ENCODE measurements around the gene CLDN20. TPM values are rescaled to one million over a fixed set of nuclear protein-coding genes. Genes with fewer than 3 reads are reported as not detected.

The CLDN20 gene
- total and polyA plus RNA-seq, 2 of the 8 experiments (the other 6 are each of a cell fraction or from before 2014, with no cell fraction given), result not detected

- Histone ChIP-seq H2BK15ac (ENCODE audit: low read length) (no peak overlapping the region), H3K18ac (ENCODE audit: extremely low read depth, low read length) (no peak overlapping the region), H4K91ac (replicated peaks; ENCODE audit: insufficient read length, low read length) (no peak overlapping the region), H3K56ac (replicated peaks; ENCODE audit: insufficient read length, low read depth, low read length) (no peak overlapping the region), H2AFZ (ENCODE audit: low read length) (no peak overlapping the region), H4K20me1 (replicated peaks in 1 of 2; ENCODE audit: control insufficient read depth in 1 of 2, insufficient read depth in 2 of 2, low read length in 2 of 2) (peaks cover 0 to 2% of the 10 kb centered on the region in 2 experiments), H4K8ac (ENCODE audit: extremely low read depth, insufficient read depth, low read length) (no peak overlapping the region), H3K14ac (ENCODE audit: insufficient read length) (no peak overlapping the region), H3K79me2 (ENCODE audit: control insufficient read depth in 1 of 2, insufficient read depth in 2 of 2, low read length in 2 of 2) (no peaks in the 10 kb centered on the region; a peak in 1 of 4 replicates), H3K9ac (replicated peaks in 1 of 4; ENCODE audit: extremely low read depth in 1 of 4, low read depth in 3 of 4, low read length in 3 of 4) (no peak overlapping the region), H3K79me1 (ENCODE audit: low read depth, low read length) (peaks cover 3% of the 10 kb centered on the region; the same call in 1 of the 2 replicates), H3K36me3 (ENCODE audit: control insufficient read depth in 2 of 4, insufficient read depth in 4 of 4, low read length in 3 of 4) (peaks cover 0 to 24% (median 3%) of the 10 kb centered on the region in 4 experiments; a peak in 5 of 8 replicates), H3K9me3 (ENCODE audit: insufficient read depth in 2 of 2, low read depth in 1 of 2, low read length in 1 of 2) (no peaks in the 10 kb centered on the region; a peak in 1 of 4 replicates), H3K23me2 (ENCODE audit: low read depth, low read length) (no peaks in the 10 kb centered on the region), H4K5ac (ENCODE audit: insufficient read length, low read depth, low read length) (no peak overlapping the region), H2BK12ac (ENCODE audit: low read depth, low read length) (no peak overlapping the region), H3K4me1 (replicated peaks in 1 of 4; ENCODE audit: control insufficient read depth in 3 of 4, insufficient read depth in 4 of 4, low read length in 3 of 4) (peaks cover 0 to 4% (median 3%) of the 10 kb centered on the region in 4 experiments; a peak in 3 of 7 replicates), H3K27me3 (replicated peaks in 1 of 4; ENCODE audit: control insufficient read depth in 3 of 4, extremely low read depth in 1 of 4, insufficient read depth in 3 of 4, low read length in 3 of 4) (no peaks in the 10 kb centered on the region), H2BK20ac (ENCODE audit: low read length) (no peak overlapping the region), H3K4me2 (ENCODE audit: insufficient read depth in 1 of 2, low read depth in 2 of 2, low read length in 2 of 2) (no peak overlapping the region), H3K23ac (ENCODE audit: insufficient read length) (no peak overlapping the region), H2BK120ac (replicated peaks; ENCODE audit: low read depth, low read length) (no peak overlapping the region), H3K27ac (ENCODE audit: low read depth, low read length) (no peak overlapping the region), H2BK5ac (ENCODE audit: low read depth, low read length) (no peak overlapping the region), H3K4me3 (ENCODE audit: extremely low read depth in 1 of 4, insufficient read depth in 2 of 4, low read depth in 3 of 4, low read length in 4 of 4) (no peak overlapping the region), H2AK5ac (ENCODE audit: low read depth, low read length) (no peak overlapping the region), H3K4ac (replicated peaks; ENCODE audit: insufficient read length, low read depth, low read length) (no peak overlapping the region)
- POLR2A ChIA-PET (ENCODE audit: partially characterized antibody), result no interaction called here
- TF ChIP-seq CBX8 (IDR thresholded peaks at IDR 0.05; ENCODE audit: borderline replicate concordance, low read depth, low read length) (no peak), RFX5 (IDR thresholded peaks at IDR 0.05; ENCODE audit: borderline replicate concordance, low read depth, low read length) (no peak), TBP (IDR thresholded peaks at IDR 0.05; ENCODE audit: low read depth, low read length) (no peak), CEBPB (IDR thresholded peaks at IDR 0.05; ENCODE audit: low read depth, low read length) (no peak), TAF1 (IDR thresholded peaks at IDR 0.05; ENCODE audit: low read depth, low read length) (no peak), TCF12 (IDR thresholded peaks at IDR 0.05; ENCODE audit: low read depth, low read length) (no peak), CTBP2 (IDR thresholded peaks at IDR 0.05; ENCODE audit: borderline replicate concordance, insufficient read depth, insufficient read length, low read length) (no peak), GABPA (IDR thresholded peaks at IDR 0.05; ENCODE audit: borderline replicate concordance, insufficient read depth, low read length) (no peak), SIX5 (IDR thresholded peaks at IDR 0.05; ENCODE audit: low read depth, low read length) (no peak)
- 93% methylated on average over 1 of the region's 1 CpG; no CpG with 5 or more reads in 1 of the 2 experiments for WGBS, 2 experiments (ENCODE audit: extremely low coverage in 1 of 2, insufficient coverage in 1 of 2, insufficient read length in 1 of 2, insufficient replicate concordance in 2 of 2, low coverage in 1 of 2, low lambda C conversion rate in 2 of 2, missing lambda C conversion rate in 1 of 2)
- no peak for FAIRE-seq
- CTCF ChIA-PET (ENCODE audit: partially characterized antibody), result interaction anchor here (2.8 kb wide), 1 partner anchor 13 kb away, joined by 15 read pairs; no protein-coding TSS in a partner anchor
- no peak for DNase-seq (ENCODE audit: low read depth in 1 of 2, low spot score in 2 of 2)
Measured at GRCh38 chr6:155274533-155274932, 10.7 kb downstream of the CLDN20 start.

All from H1 (cell line).